B cell (primary cell): ENCODE results near the gene TMEM14B. TPM values are rescaled to one million over a fixed set of nuclear protein-coding genes. Genes with fewer than 3 reads are reported as not detected.

Experiments used
- ATAC-seq: fragments of 200-7000 bp; cut with Tn5 transposase; one replicate; pipeline ENCODE4 v1.10.0; 2021; ENCODE audit warnings: low read depth, mild to moderate bottlenecking, moderate number of reproducible peaks, moderate library complexity
- CTCF ChIA-PET: fragments of 350-600 bp; sonication (Branson Sonifier 250); formaldehyde crosslinking; loops from one replicate; lab custom pipeline; 2021; ENCODE audit warnings: antibody characterized with exemption, inconsistent platforms; lab: Charles Lee
- POLR2A ChIA-PET: fragments of 350-600 bp; sonication (Branson Sonifier 250); formaldehyde crosslinking; loops from one replicate; lab custom pipeline; 2021; ENCODE audit warnings: antibody characterized with exemption; lab: Charles Lee
- DNase-seq: peaks from one replicate; pipeline ENCODE4 v3.0.0; 2013
- H2AFZ ChIP-seq: 2 replicates; pipeline ENCODE4 v1.6.1; 2012; ENCODE audit warnings: mild to moderate bottlenecking, low read depth, low read length; ENCODE audit not compliant: insufficient read depth, poor library complexity, severe bottlenecking
- H3K27ac ChIP-seq, 2 donors: 1 replicate in 1 of 2; 2 replicates in 1 of 2; pipeline ENCODE4 v1.5.1; 2012 to 2013; ENCODE audit warnings: low read length in 2 of 2, mild to moderate bottlenecking in 2 of 2, moderate library complexity in 1 of 2
- H3K27me3 ChIP-seq, 4 experiments: fragments of 200-600 bp in 1 of 4; sonication (generic) in 1 of 4; replicated peaks in 1 of 4; 1 replicate in 2 of 4; 2 replicates in 2 of 4; pipeline versions ENCODE4 v1.6.1 to v1.7.0; 2013 to 2016; ENCODE audit warnings: low read length in 3 of 4, mild to moderate bottlenecking in 2 of 4, mixed read lengths in 1 of 4, moderate library complexity in 1 of 4; ENCODE audit not compliant: insufficient read depth in 4 of 4, control insufficient read depth in 3 of 4; ENCODE audit errors: control extremely low read depth in 1 of 4
- H3K36me3 ChIP-seq, 2 experiments: replicated peaks in 1 of 2; 1 replicate in 1 of 2; 2 replicates in 1 of 2; pipeline versions ENCODE4 v1.6.1 to v1.7.1; 2013; ENCODE audit warnings: low read length in 1 of 2; ENCODE audit not compliant: insufficient read depth in 2 of 2, control insufficient read depth in 1 of 2; ENCODE audit errors: control extremely low read depth in 1 of 2, extremely low read depth in 1 of 2
- H3K4me1 ChIP-seq, 2 donors: fragments of 200-600 bp in 1 of 2; sonication (generic) in 1 of 2; 1 replicate in 1 of 2; 2 replicates in 1 of 2; pipeline versions ENCODE4 v1.5.1 to v1.6.1; 2013 to 2017; ENCODE audit warnings: low read length in 2 of 2; ENCODE audit not compliant: control insufficient read depth in 2 of 2, insufficient read depth in 2 of 2
- H3K4me2 ChIP-seq: replicated peaks from 2 replicates; pipeline ENCODE3; 2012; ENCODE audit warnings: mild to moderate bottlenecking, low read depth, low read length; ENCODE audit not compliant: poor library complexity, severe bottlenecking
- H3K4me3 ChIP-seq, 5 experiments: fragments of 200-600 bp in 1 of 5; sonication (generic) in 1 of 5; 1 replicate in 3 of 5; 2 replicates in 2 of 5; pipeline versions ENCODE4 v1.5.1 to v1.7.0; 2011 to 2016; ENCODE audit warnings: low read length in 4 of 5, mild to moderate bottlenecking in 4 of 5, low read depth in 2 of 5, control low read depth in 1 of 5, moderate library complexity in 1 of 5; ENCODE audit not compliant: insufficient read depth in 1 of 5; ENCODE audit errors: control extremely low read depth in 1 of 5, extremely low read depth in 1 of 5
- H3K79me2 ChIP-seq: fragments of 200-600 bp; sonication (generic); one replicate; pipeline ENCODE4 v1.6.0; 2016; ENCODE audit warnings: low read length; ENCODE audit not compliant: control insufficient read depth, insufficient read depth
- H3K9ac ChIP-seq: fragments of 200-600 bp; sonication (generic); 2 replicates; pipeline ENCODE4 v1.6.1; 2017; ENCODE audit warnings: mild to moderate bottlenecking, low read length, moderate library complexity
- H3K9me3 ChIP-seq, 3 donors: one replicate each; pipeline versions ENCODE4 v1.6.1 to v1.7.1; 2013; ENCODE audit warnings: low read length in 2 of 3; ENCODE audit not compliant: control insufficient read depth in 2 of 3, insufficient read depth in 1 of 3; ENCODE audit errors: control extremely low read depth in 1 of 3
- H4K20me1 ChIP-seq: 2 replicates; pipeline ENCODE4 v1.6.0; 2012; ENCODE audit warnings: mild to moderate bottlenecking, low read length; ENCODE audit not compliant: insufficient read depth, control insufficient read depth, poor library complexity, severe bottlenecking
- H3K27ac Mint-ChIP-seq: one replicate; pipeline ENCODE4 v1.8.0; 2021; ENCODE audit warnings: mixed read lengths
- H3K27me3 Mint-ChIP-seq: one replicate; pipeline ENCODE4 v1.8.0; 2021; ENCODE audit warnings: mixed read lengths
- H3K4me1 Mint-ChIP-seq: one replicate; pipeline ENCODE4 v1.8.0; 2021; ENCODE audit warnings: mixed read lengths
- H3K4me3 Mint-ChIP-seq: one replicate; pipeline ENCODE4 v1.8.0; 2021; ENCODE audit warnings: mixed read lengths
- H3K9me3 Mint-ChIP-seq: one replicate; pipeline ENCODE4 v1.8.0; 2022; ENCODE audit warnings: mixed read lengths; ENCODE audit not compliant: insufficient read depth
- CTCF ChIP-seq: fragments of 200-600 bp; IDR thresholded peaks from one replicate; pipeline ENCODE4 v1.8.0; 2022; ENCODE audit warnings: antibody characterized with exemption, mild to moderate bottlenecking
- EZH2 ChIP-seq: IDR thresholded peaks from 2 replicates; pipeline ENCODE4 v1.6.1; 2012; ENCODE audit warnings: borderline replicate concordance, low read depth, mild to moderate bottlenecking, moderate library complexity, low read length; ENCODE audit not compliant: insufficient read depth, poor library complexity, severe bottlenecking
- WGBS: methylation state at CpG from one replicate; pipeline ENCODE4 v1.1.5; 2013; ENCODE audit warnings: missing lambda C conversion rate; ENCODE audit not compliant: insufficient coverage; 5-methylcytosine and 5-hydroxymethylcytosine counted together
- intact Hi-C: fragments of 100-400 bp; cut with micrococcal nuclease; formaldehyde crosslinking; loops from one replicate; pipeline ENCODE4 v1.10.0; 2022
- polyA plus RNA-seq: library from polyadenylated mRNA; depleted of rRNA; stranded (reverse); fragments of >200 nt; gene quantifications from 2 replicates; pipeline ENCODE4 v1.2.3, GENCODE V29; 2012
- total RNA-seq, 2 donors: library from RNA; stranded (reverse); fragments of 120-200 nt in 1 of 2; gene quantifications; 1 replicate in 1 of 2; 2 replicates in 1 of 2; pipeline versions ENCODE4 v1.2.3 to v1.2.4, GENCODE V29; 2013 to 2022

TMEM14B gene
- total and polyA plus RNA-seq, 2 donors (not counting 1 experiment from before 2014, with no cell fraction given): 40.8 to 58.5 TPM

- no peaks in the 10 kb centered on the region for H3K9me3 Mint-ChIP-seq
- H3K4me3 Mint-ChIP-seq: no peak overlapping the region
- ATAC-seq: no peak
- CTCF ChIA-PET: interaction anchor here (2.0 to 3.3 kb wide), 2 partner anchors 9 to 315 kb away, joined by 11 to 23 read pairs; no protein-coding TSS in a partner anchor
- no peak overlapping the region for H3K27ac Mint-ChIP-seq
- Histone ChIP-seq H3K9me3 (no peaks in the 10 kb centered on the region), H3K27ac (no peak overlapping the region), H3K9ac (no peak overlapping the region), H4K20me1 (no peaks in the 10 kb centered on the region), H3K4me1 (no peaks in the 10 kb centered on the region), H3K27me3 (no peaks in the 10 kb centered on the region), H3K36me3 (peaks cover 0 to 5% of the 10 kb centered on the region in 2 experiments), H3K4me3 (no peak overlapping the region), H3K79me2 (no peaks in the 10 kb centered on the region), H2AFZ (no peak overlapping the region), H3K4me2 (no peak overlapping the region)
- no peaks in the 10 kb centered on the region for H3K4me1 Mint-ChIP-seq
- WGBS: 100% methylated on average over 1 of the region's 3 CpGs
- no peaks in the 10 kb centered on the region for H3K27me3 Mint-ChIP-seq
- TF ChIP-seq EZH2 (no peak), CTCF (no peak)
- DNase-seq: no peak
- POLR2A ChIA-PET: interaction anchor here (0.6 kb wide), 1 partner anchor 201 kb away, joined by 3 read pairs; no protein-coding TSS in a partner anchor
- intact Hi-C loops: no loop called here
Observed at GRCh38 chr6:10793035-10793434, 45.4 kb downstream of the TMEM14B start.

DNA sequence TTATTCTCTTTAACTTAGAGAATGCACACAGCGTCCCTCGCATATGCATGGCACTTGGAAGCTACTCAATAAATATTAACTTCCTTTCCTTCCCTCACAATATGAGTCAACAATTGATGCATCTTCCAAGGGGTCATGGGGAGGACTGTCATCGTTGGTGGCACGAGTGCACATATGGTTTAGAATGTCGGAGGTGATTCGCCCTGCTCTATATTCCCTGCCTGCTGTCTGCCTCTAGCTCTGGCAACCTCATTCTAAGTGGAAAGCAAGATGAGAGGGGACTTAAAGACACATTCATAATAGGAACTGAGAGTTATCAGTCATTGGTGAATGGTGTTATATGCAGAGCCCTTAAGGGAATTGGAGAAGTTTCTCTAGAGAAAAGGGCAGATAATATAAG is 46.1 kb downstream of the TMEM14B start:
- no peaks in the 10 kb centered on the region for H3K9me3 Mint-ChIP-seq
- ChIA-PET POLR2A (no interaction called here), CTCF (interaction anchor here (2.0 to 3.3 kb wide), 2 partner anchors 8 to 315 kb away, joined by 11 to 23 read pairs; no protein-coding TSS in a partner anchor)
- H3K27me3 Mint-ChIP-seq: no peaks in the 10 kb centered on the region
- Histone ChIP-seq H3K4me1 (no peaks in the 10 kb centered on the region), H3K27ac (no peak overlapping the region), H2AFZ (no peak overlapping the region), H3K9me3 (no peaks in the 10 kb centered on the region), H3K4me3 (no peak overlapping the region), H4K20me1 (no peaks in the 10 kb centered on the region), H3K4me2 (no peak overlapping the region), H3K79me2 (no peaks in the 10 kb centered on the region), H3K27me3 (no peaks in the 10 kb centered on the region), H3K9ac (no peak overlapping the region), H3K36me3 (peaks cover 0 to 5% of the 10 kb centered on the region in 2 experiments)
- 100% methylated on average over 3 of the region's 6 CpGs for WGBS
- no peak for TF ChIP-seq EZH2
- no peaks in the 10 kb centered on the region for H3K4me1 Mint-ChIP-seq
- no peak for ATAC-seq
- no peak overlapping the region for H3K4me3 Mint-ChIP-seq
- H3K27ac Mint-ChIP-seq: no peak overlapping the region
- intact Hi-C loops: no loop called here
- no peak for DNase-seq
